Pancreas (tissue), 10 donors: ENCODE data around the gene SYNJ1. TPM values are rescaled to one million over a fixed set of nuclear protein-coding genes. Genes with fewer than 3 reads are reported as not detected.

ENCODE experiments used
- ATAC-seq, 4 donors: fragments of 200-7000 bp; cut with Tn5 transposase; one replicate each; pipeline versions ENCODE4 v1.8.0 to v1.9.1; 2020; ENCODE audit warnings: mild to moderate bottlenecking in 4 of 4, moderate library complexity in 4 of 4
- DNase-seq, 6 donors: peaks; one replicate each; pipeline ENCODE4 v3.0.0-alpha.2; 2020
- FAIRE-seq: peaks from 2 replicates; lab custom pipeline; 2012; peaks lifted over from hg19 to GRCh38; lab: Jason Lieb, UNC
- H3K27ac ChIP-seq, 4 donors: fragments of 200-600 bp; sonication (generic); 1 replicate in 3 of 4; 2 replicates in 1 of 4; pipeline versions ENCODE4 v1.5.0 to v1.8.0; 2020
- H3K27me3 ChIP-seq, 4 donors: fragments of 200-600 bp; one replicate each; pipeline ENCODE4 v1.8.0; 2021
- H3K36me3 ChIP-seq, 3 donors: fragments of 200-600 bp; sonication (generic) in 1 of 3; one replicate each; pipeline versions ENCODE4 v1.5.0 to v1.8.0; 2020 to 2021
- H3K4me1 ChIP-seq, 3 donors: fragments of 200-600 bp; one replicate each; pipeline ENCODE4 v1.8.0; 2021
- H3K4me3 ChIP-seq, 4 donors: fragments of 200-600 bp; sonication (generic) in 2 of 4; one replicate each; pipeline versions ENCODE4 v1.5.0 to v1.8.0; 2020 to 2021
- H3K9me3 ChIP-seq, 4 donors: fragments of 200-600 bp; one replicate each; pipeline ENCODE4 v1.8.0; 2021
- WGBS, 2 donors: extraction: QIAGEN DNeasy Blood & Tissue Kit; methylation state at CpG; one replicate each; pipeline ENCODE4 v1.1.7; 2013; 5-methylcytosine and 5-hydroxymethylcytosine counted together
- intact Hi-C, 3 donors: fragments of 100-400 bp; cut with DNase I; formaldehyde crosslinking; loops; one replicate each; pipeline versions ENCODE4 v1.11.1 to v1.14.2; 2022
- polyA plus RNA-seq, 2 donors: library from polyadenylated mRNA; stranded (reverse); fragments of 200-250 nt; gene quantifications; one replicate each; pipeline ENCODE4 v1.2.3, GENCODE V29; 2013
- total RNA-seq, 6 donors: library from RNA; stranded (reverse); fragmentation: NEBNext Ultra II Directional in 4 of 6; extraction: Animal tissue kit (Norgen Biotek cat#: 25700) in 4 of 6; gene quantifications; one replicate each; pipeline versions ENCODE4 v1.2.1 to v1.2.4, GENCODE V29; 2021 to 2023
- TF ChIP-seq, protein P1 (sequence below), 4 donors: fragments of 200-600 bp; sonication (generic) in 3 of 4; IDR thresholded peaks; one replicate each; pipeline versions ENCODE4 v1.5.0 to v1.8.0; 2021; ENCODE audit warnings: antibody characterized with exemption in 4 of 4
- donor health status: healthy with polysubstance abuse.
- donor health status: DM: no; HTN: no; CAD: no; lungs with moderate emphysema.
- donor health status: DM: no; HTN: no; CAD: no.
- donor health status: control.
- donor health status: control.
- donor health status: Bipolar disorder and iron deficiency.
- donor health status: DM: yes; HTN: yes; CAD: no.
- donor health status: DM: no; HTN: no; CAD: no.
- donor health status: DM: no; HTN: no; CAD: no.
- donor health status: DM: yes; HTN: yes; CAD: no.

SYNJ1 gene
- total and polyA plus RNA-seq, 8 donors = 3.5 to 9.9 (median 4.9) TPM

- FAIRE-seq (no peak), ATAC-seq (no peak), DNase-seq (no peak)
- Histone ChIP-seq H3K27ac (no peak overlapping the region), H3K4me3 (no peak overlapping the region), H3K9me3 (no peaks in the 10 kb centered on the region), H3K36me3 (no peaks in the 10 kb centered on the region), H3K4me1 (no peaks in the 10 kb centered on the region), H3K27me3 (no peaks in the 10 kb centered on the region)
- TF ChIP-seq, protein P1, sequence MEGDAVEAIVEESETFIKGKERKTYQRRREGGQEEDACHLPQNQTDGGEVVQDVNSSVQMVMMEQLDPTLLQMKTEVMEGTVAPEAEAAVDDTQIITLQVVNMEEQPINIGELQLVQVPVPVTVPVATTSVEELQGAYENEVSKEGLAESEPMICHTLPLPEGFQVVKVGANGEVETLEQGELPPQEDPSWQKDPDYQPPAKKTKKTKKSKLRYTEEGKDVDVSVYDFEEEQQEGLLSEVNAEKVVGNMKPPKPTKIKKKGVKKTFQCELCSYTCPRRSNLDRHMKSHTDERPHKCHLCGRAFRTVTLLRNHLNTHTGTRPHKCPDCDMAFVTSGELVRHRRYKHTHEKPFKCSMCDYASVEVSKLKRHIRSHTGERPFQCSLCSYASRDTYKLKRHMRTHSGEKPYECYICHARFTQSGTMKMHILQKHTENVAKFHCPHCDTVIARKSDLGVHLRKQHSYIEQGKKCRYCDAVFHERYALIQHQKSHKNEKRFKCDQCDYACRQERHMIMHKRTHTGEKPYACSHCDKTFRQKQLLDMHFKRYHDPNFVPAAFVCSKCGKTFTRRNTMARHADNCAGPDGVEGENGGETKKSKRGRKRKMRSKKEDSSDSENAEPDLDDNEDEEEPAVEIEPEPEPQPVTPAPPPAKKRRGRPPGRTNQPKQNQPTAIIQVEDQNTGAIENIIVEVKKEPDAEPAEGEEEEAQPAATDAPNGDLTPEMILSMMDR (IDR thresholded peaks at IDR 0.05) = no peak
- 65 to 70% methylated on average over 8 of the region's 8 CpGs for WGBS, 2 donors
- intact Hi-C loops = no loop called here
Measured at GRCh38 chr21:32584472-32584871, 143.3 kb downstream of the SYNJ1 start.

GRCh38 chr21:32581732-32582131, 146.1 kb downstream of the SYNJ1 start:
- Histone ChIP-seq H3K9me3 (no peaks in the 10 kb centered on the region), H3K4me3 (no peak overlapping the region), H3K27ac (no peak overlapping the region), H3K4me1 (no peaks in the 10 kb centered on the region), H3K36me3 (no peaks in the 10 kb centered on the region), H3K27me3 (no peaks in the 10 kb centered on the region)
- intact Hi-C loops = no loop called here
- no peak for FAIRE-seq
- ATAC-seq = no peak
- DNase-seq = no peak
- WGBS, 2 donors = 81% methylated on average over 13 of the region's 13 CpGs
- TF ChIP-seq, protein P1 (IDR thresholded peaks at IDR 0.05) = no peak

DNA sequence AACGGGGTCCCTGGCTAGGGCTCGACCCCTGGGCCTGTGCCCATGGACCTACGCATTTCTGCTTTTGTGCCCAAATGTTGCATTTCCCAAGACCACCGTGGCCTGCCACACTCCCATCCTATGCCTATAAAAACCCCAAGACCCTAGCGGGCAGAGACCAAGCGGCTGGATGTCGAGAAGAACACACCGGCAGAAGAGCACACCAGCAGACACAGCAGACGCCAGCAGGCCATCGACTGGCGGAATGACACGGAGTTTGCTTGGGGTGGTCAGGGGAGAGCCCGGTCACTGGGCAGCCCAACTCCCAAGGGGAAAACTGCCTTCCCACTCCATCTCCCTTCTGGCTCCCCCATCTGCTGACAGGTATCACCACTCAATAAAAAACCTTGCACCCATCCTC, 146.9 kb downstream of the SYNJ1 start:
- Histone ChIP-seq H3K4me3 (no peak overlapping the region), H3K27me3 (no peaks in the 10 kb centered on the region), H3K27ac (no peak overlapping the region), H3K36me3 (no peaks in the 10 kb centered on the region), H3K9me3 (no peaks in the 10 kb centered on the region), H3K4me1 (no peaks in the 10 kb centered on the region)
- 82 to 91% methylated on average over 13 of the region's 13 CpGs for WGBS, 2 donors
- intact Hi-C loops = no loop called here
- no peak for FAIRE-seq
- ATAC-seq = no peak
- no peak for DNase-seq
- TF ChIP-seq, protein P1 (IDR thresholded peaks at IDR 0.05) = no peak

Other genes with a start within 250 kb of the SYNJ1 start
- under 1 TPM in 3 of 6 donors, not detected in 3; 0.26 to 0.47 (median 0.46) TPM for gene TCP10L, start 142.5 kb downstream of the SYNJ1 start, total RNA-seq
- 1 to 10 TPM in 1 of 2 donors, under 1 TPM in 1; 0.27 to 1.9 TPM for gene TCP10L, start 142.5 kb downstream of the SYNJ1 start, polyA plus RNA-seq
- 10 to 100 TPM; 11.8 to 24.3 (median 17.7) TPM for gene CFAP298, start 115.6 kb downstream of the SYNJ1 start, total RNA-seq
- gene CFAP298, start 115.6 kb downstream of the SYNJ1 start, polyA plus RNA-seq = 10 to 100 TPM; 36.0 to 36.2 TPM
- gene PAXBP1, start 43.7 kb upstream of the SYNJ1 start, total RNA-seq = 10 to 100 TPM; 13.3 to 22.3 (median 15.9) TPM
- 10 to 100 TPM; 16.6 to 29.2 TPM for gene PAXBP1, start 43.7 kb upstream of the SYNJ1 start, polyA plus RNA-seq